Fibroblast of gingiva (primary cell): ENCODE data around the gene CENPO.
"Not testable (repeated sequence)": the region's sequence is repeated elsewhere in the genome, so short reads cannot be mapped to it uniquely, and the experiment has no call there.

ENCODE experiments used
- DNase-seq: peaks from one replicate; pipeline ENCODE4 v3.0.0-alpha.2; 2011; ENCODE audit warnings: low read depth

The CENPO gene

GRCh38 chr2:24824966-24825882, 32.0 kb downstream of the CENPO start:
- no peak for DNase-seq

- peak; percentile 14 for DNase-seq
These were observed 32.9 kb downstream of the CENPO start for GRCh38 chr2:24825883-24826772.

GRCh38 chr2:24826773-24827145, 33.5 kb downstream of the CENPO start:
- DNase-seq, result no peak

GRCh38 chr2:24827321-24828237, 34.4 kb downstream of the CENPO start:
- peak; percentile 79 for DNase-seq

- no peak for DNase-seq
These were observed 35.2 kb downstream of the CENPO start for GRCh38 chr2:24828238-24828996.

GRCh38 chr2:24830351-24830750, 37.1 kb downstream of the CENPO start:
- peak; percentile 40 for DNase-seq

GRCh38 chr2:24830786-24831185, 37.6 kb downstream of the CENPO start:
- no peak for DNase-seq

- no peak for DNase-seq
These were observed 38.2 kb downstream of the CENPO start for GRCh38 chr2:24831221-24832072.

- DNase-seq, result no peak
These were observed 38.8 kb downstream of the CENPO start for GRCh38 chr2:24832073-24832461.

- DNase-seq, result no peak
These were observed 39.3 kb downstream of the CENPO start for GRCh38 chr2:24832521-24832920.

GRCh38 chr2:24832931-24833701, 39.9 kb downstream of the CENPO start:
- no peak for DNase-seq

- no peak for DNase-seq
These were observed 40.9 kb downstream of the CENPO start for GRCh38 chr2:24833821-24834732.

- DNase-seq, result no peak
These were observed 41.6 kb downstream of the CENPO start for GRCh38 chr2:24834733-24835395.

GRCh38 chr2:24835411-24835810, 42.2 kb downstream of the CENPO start:
- DNase-seq, result not testable (repeated sequence)

GRCh38 chr2:24836206-24836605, 43.0 kb downstream of the CENPO start:
- no peak for DNase-seq

- DNase-seq, result no peak
These were observed 43.5 kb downstream of the CENPO start for GRCh38 chr2:24836706-24837105.

- DNase-seq, result no peak
These were observed 44.8 kb downstream of the CENPO start for GRCh38 chr2:24837996-24838513.
